GM12801 (cell line): Measurements from ENCODE around the gene LRP1-AS.

Experiments used
- CTCF ChIP-seq: IDR thresholded peaks from one replicate; pipeline ENCODE4 v1.5.1; 2011; ENCODE audit warnings: control low read depth; ENCODE audit not compliant: insufficient read length; ENCODE audit errors: extremely low read depth

The LRP1-AS gene

GRCh38 chr12:57106021-57106708 is 41.3 kb downstream of the LRP1-AS start:
- no peak for TF ChIP-seq CTCF

GRCh38 chr12:57105011-57105753 is 42.2 kb downstream of the LRP1-AS start:
- no peak for TF ChIP-seq CTCF

- TF ChIP-seq CTCF: no peak
Observed at GRCh38 chr12:57104292-57104910, 43.0 kb downstream of the LRP1-AS start.

GRCh38 chr12:57103856-57104255 is 43.6 kb downstream of the LRP1-AS start:
- TF ChIP-seq CTCF: no peak

- no peak for TF ChIP-seq CTCF
Observed at GRCh38 chr12:57101892-57102695, 45.3 kb downstream of the LRP1-AS start.

- no peak for TF ChIP-seq CTCF
Observed at GRCh38 chr12:57099766-57100165, 47.7 kb downstream of the LRP1-AS start.
